KBM-7 (cell line): ENCODE data around the gene AGPAT3.

Experiments used
- DNase-seq: peaks from one replicate; pipeline ENCODE4 v3.0.0-alpha.2; 2015
- in situ Hi-C: fragments of 300-500 bp; cut with MboI; formaldehyde crosslinking; loops from 2 replicates; pipeline ENCODE4 v1.14.3; 2020; ENCODE audit warnings: low sequenced_read_pairs, low pct_unique_long_range_greater_than_20kb, mixed read lengths

AGPAT3 gene

DNA sequence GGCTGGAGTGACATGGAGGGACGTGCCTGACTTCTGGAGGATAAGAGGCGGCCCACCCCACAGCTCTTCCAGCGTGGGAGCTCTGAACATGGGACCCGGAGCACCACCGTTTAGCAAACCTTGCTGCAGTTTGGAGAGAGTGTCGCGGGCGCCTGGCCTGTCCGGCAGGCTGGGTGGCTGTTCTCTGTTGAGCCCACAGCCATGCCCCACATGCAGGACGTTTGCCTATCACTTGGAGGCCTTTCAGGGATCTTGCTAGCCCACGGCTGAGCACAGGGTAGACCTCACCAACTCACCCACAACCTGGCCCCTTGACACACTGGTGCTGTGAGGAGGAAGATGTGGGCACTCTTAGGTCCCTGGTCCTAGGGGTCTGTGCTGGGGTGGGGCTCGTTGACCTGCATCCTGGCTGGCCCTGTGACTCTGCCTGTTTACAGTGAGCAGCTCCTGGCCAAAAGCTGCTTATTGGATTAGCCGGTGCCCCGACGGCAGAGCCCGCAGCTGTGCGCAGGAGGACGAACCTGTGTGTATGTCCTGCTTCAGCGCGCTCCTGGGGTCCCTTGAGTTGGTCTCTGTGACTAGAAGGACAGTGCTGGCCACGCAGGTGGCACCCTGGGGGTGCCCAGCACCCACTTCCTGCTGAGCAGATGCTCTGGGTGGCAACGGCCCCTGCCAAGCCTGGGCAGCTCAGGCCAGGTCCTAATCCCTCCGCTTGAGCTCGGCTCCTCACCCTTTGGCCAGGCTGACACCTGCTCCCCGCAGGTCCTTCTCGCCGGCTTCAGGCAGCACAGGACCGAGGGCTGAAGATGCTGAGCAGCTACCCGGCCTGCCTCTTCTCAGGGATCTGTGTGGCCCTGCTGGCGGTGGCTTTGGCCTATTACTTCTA, 74.7 kb downstream of the AGPAT3 start:
- no peak for DNase-seq
- in situ Hi-C loops: loop anchor here (25.0 kb wide), 1 partner anchor 127 kb away; no protein-coding TSS in a partner anchor

DNA sequence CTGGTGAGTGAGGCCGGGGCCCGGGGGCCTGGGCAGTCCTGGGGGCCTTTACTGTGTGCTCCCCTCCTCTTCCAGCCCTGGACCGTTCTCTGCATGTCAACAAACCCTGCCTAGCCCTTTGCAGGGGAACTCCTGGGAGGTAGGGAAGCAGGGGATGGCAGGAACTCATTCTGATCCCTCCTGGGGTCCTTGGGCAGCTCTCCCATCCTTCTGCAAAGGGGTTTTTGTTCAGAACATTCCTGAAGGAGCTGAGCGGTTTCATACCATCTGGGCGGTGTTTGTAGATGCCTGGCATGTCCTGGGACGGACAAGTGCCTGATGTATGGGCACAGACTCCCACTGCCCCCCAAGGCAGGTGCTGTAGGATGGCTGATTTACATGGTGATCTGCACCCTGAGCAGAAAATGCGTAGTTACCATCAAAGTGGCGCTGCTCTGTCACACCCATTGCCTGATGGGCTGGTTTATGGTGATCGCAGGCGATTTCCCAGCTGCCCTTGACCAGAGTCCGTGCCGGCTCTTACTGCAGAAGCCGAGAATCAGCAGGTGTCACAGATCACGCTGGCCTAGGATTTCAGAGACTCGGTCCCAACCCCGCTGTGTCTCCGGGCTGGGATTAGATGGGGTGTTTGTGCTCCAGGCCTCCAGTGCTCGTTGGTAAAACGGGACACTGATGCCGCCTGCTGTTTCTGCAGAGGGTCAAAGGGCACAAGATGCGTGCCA, 75.5 kb downstream of the AGPAT3 start:
- in situ Hi-C loops: loop anchor here (25.0 kb wide), 1 partner anchor 128 kb away; no protein-coding TSS in a partner anchor
- DNase-seq: no peak

DNA sequence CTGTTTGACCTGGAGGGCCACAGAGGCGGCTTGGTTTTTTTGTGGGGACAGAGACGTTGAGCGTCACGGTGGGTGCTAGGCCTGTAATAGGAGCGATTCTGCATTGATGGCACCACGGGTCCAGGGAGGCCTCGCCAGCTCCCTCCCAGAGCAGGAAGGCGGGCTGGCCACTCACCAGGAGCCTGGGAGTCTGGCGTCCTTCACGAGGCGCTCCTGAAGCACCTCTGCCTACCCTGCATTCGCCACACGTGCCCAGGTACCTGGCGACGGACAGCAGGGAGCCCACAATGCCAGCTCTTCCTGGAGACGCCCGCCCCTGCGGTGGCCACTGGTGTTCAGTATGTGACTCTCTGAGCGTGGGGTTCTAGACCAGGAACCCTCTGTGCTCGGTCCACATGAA, 77.2 kb downstream of the AGPAT3 start:
- in situ Hi-C loops: loop anchor here (25.0 kb wide), 1 partner anchor 130 kb away; no protein-coding TSS in a partner anchor
- no peak for DNase-seq

DNA sequence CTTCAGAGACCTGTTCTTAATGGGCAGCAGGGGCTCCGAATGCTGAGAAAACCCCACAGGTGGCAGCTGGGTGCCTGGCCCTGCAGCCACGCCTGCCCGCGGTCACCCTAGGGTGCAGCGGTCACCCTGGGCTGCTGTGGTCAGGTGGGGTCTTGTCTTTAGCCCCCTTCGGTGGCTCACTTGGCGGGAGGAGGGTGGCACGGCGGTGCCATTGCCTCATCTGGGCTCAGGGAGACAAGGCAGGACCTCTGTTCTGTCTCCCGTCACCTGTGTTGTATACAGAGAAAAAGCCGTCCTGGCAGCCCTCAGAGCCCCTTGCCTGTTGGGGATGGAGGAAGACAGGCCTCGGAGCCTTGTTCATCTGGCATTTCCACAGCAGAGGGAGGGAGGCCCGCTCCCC, 77.6 kb downstream of the AGPAT3 start:
- no peak for DNase-seq
- in situ Hi-C loops: loop anchor here (25.0 kb wide), 1 partner anchor 130 kb away; no protein-coding TSS in a partner anchor

DNA sequence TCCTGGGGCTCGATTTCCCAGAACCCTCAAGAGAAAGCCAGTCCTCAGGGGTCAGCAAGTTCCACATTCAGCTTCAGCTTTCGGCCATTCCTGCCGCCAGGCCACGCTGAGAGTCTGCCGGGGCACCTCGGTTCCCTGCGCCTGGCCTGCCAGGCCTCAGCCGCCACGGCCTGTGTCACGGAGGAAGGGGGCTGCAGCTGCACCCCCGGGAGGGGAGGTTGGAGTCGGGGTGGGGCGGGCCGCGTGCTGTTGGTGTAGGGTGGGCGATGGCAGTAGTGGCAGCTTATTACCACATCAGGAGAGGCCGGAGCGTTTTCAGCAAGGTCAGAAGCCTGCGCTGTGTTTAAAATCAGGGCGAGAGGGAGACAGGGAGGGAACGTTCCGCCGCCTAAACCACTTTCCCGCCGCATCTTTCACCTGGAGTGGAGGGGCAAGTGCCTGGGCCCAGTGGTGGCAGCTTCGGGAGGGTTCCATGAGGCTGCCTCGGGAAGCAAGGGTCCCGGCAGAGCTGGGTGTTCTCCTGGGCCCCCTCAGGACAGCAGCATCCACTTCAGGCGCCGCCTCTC, 78.6 kb downstream of the AGPAT3 start:
- DNase-seq: no peak
- in situ Hi-C loops: loop anchor here (25.0 kb wide), 1 partner anchor 131 kb away; no protein-coding TSS in a partner anchor

DNA sequence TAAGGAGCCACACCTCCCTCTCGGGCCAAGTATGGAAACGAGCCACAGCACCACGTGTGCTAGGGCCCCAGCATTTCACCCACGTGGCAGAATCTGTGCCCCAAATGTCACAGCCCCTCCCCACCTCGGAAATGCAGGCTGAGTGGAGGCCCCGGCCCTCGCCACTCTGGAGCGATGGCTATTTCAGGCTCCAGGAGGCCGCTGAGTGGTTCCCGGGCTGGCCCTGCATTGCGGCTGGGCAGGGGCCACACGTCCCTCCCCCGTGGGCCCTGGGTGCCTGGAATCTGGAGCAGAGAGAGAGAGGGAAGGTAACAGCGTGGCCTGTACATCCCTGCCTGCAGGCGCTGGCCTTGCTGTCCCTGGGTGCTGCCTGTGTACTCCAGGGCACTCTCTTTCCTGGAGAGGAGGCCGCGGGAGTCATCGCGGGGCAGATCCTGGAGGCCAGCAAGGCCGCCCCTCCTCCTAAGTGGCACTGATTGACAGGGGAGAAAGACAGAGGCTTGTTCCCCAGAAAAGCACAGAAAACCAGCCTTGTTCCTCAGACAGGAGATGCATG, 79.1 kb downstream of the AGPAT3 start:
- DNase-seq: no peak
- in situ Hi-C loops: loop anchor here (25.0 kb wide), 1 partner anchor 132 kb away; no protein-coding TSS in a partner anchor

DNA sequence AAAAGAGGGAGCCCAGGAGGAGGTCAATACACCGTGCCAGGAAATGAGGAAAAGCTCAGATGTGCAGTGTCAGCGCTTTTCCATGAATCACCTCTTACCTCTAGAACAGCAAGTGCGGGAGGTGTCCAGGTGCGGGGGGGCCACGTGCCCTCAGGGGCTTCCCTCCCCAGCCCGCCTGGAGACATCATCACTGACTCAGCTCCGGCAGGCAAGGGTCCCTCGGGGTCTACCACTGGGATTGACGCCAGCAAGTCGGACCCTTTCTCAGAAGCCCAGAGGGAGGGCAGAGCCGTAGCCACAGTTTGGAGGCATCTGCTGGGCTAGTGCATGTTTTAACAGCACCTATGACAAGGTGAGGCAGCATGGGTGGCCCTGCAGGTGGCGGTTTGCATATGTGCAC, 79.7 kb downstream of the AGPAT3 start:
- no peak for DNase-seq
- in situ Hi-C loops: loop anchor here (25.0 kb wide), 1 partner anchor 132 kb away; no protein-coding TSS in a partner anchor

DNA sequence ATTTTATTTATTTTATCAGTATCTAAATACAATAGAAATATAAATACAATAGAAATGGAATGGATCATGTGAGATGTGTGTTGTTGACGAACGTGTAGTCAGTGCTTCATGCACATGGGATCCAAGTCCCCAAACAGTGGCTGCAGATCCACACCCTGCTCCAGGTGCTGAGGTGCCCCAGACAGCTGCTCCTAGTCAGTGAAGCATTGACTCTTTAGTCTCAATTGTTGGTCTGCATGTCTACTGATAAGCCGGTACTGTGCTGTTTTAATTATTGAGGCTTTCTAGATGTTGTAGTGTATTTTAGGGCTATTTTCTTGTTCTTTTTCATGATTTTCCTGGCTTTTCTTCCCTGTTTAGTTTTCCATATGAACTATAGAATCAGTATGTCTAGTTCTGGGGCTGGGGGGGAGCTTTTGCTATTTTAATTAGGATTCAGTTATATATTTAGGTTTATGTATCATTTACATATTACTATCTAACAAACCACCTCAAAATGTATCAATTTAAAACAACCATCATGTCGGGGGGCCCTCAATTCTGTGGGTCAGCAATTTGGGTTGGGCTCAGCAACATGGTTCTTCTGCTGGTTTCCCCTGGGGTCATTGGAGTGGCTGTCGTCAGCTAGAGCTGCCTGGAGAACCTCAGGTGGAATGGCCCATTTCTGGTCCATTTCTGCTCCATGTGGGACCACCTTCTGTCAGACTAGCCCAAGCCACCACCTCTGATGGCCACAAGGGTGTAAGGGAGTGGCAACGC, 83.9 kb downstream of the AGPAT3 start:
- DNase-seq: no peak
- in situ Hi-C loops: loop anchor here (25.0 kb wide), 1 partner anchor 137 kb away; no protein-coding TSS in a partner anchor

DNA sequence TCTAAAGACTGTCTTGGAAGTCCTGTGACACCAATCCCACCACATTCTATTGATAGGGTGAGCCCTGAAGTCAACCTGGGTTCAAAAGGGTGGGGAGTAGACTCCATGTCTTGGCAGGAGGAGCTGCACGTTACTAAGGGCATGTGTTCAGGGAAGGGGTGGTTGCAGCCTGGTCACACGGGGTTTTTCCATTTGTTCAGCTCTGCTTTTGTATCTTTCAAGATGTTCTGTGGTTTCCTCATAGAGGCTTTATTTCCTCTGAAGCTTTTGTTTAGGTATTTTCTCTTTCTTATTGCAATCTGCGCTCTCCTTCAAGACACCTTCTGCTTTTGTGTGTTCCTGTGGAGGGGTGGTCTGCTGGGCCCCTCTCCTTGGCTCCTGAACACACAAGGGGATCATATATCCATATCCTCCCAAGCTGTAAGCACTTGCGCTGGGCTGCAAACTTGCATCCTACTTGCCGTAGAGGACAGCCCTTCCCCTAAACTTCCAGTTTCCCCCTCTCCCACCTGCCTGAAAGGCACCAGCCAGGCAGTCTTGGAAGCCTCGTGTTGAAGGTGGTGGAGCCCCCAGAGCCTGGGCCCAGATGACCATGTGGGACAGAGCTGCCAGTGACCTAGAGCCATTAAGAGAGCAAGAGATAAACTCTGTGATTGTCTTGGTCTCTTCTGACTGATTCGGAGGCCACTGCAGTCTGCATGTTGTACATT, 84.6 kb downstream of the AGPAT3 start:
- in situ Hi-C loops: loop anchor here (25.0 kb wide), 1 partner anchor 137 kb away; no protein-coding TSS in a partner anchor
- DNase-seq: no peak

DNA sequence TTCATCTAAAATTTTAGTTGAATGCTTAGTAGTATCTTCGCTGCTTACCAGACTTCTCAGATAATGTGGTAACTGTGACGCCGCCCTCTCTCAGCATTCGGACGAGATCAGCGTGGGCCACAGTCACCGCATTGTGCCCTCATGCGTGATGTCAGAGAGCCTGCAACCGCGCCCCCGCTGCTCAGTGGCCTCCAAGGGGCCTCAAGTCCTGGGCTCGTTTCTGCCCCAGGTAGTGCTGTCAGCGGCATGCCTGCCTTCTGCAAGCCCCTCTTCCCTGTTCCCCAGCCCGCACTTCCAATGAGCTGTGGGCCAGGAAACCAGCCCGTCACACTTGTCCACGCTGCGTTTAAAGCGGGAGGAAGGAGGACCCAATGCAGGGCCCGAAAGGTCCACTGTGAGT, 85.5 kb downstream of the AGPAT3 start:
- in situ Hi-C loops: no loop called here
- DNase-seq: no peak

DNA sequence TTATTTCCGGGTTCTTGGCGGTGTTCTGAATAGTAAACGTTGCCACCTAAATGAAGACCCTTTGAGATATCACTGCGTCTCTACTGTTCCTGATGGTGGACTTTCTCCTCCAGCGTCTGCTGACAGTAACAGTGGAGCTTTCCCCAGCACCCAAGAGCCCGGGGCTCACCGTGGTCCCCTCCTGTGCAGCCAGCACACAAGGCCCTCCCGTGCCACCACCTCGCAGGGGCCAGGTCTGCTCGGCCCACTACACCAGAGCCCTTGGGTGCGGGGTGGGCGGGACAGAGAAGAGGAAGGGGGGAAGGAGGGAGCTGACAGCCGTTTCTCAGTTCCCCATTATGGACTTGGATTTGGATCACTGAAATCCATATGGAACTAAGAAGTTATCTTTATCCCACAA, 85.9 kb downstream of the AGPAT3 start:
- in situ Hi-C loops: no loop called here
- no peak for DNase-seq

DNA sequence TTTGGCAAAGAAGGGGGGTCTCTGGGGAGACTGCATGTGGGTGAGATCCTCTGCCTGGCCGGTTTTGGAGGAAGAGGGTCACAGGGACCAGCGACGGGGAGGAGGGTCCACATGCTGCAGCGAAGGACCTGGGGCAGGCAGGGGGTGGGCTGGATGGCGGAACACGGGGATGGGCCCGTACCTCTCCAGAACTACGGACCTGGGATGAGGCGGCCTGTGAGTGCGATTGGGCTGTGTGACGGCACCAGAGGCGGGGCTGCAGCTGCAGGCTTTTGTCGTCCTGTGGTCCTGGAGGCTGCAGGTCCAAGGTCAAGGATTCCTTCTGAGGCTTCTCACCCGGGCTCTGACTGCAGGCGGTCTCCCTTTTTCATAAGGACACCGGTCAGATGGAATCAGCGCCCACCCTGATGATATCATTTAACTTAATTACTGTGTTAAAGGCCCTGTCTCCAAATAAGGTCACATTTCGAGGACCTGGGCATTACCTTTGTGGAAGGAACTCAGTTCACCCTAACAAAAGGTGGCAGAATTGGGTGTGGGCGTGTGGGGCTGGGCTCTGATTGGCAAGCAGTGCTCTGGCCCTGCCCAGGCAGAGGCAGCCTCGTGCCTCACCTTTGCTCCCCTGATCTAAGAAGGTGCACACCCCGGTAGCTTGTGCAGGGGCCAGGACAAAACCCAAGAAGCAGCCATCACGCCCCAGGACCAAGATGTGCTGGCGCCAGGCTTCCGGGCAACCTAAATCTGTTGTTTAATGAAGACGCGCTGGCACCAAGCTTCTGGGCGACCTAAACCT, 87.1 kb downstream of the AGPAT3 start:
- in situ Hi-C loops: no loop called here
- no peak for DNase-seq

DNA sequence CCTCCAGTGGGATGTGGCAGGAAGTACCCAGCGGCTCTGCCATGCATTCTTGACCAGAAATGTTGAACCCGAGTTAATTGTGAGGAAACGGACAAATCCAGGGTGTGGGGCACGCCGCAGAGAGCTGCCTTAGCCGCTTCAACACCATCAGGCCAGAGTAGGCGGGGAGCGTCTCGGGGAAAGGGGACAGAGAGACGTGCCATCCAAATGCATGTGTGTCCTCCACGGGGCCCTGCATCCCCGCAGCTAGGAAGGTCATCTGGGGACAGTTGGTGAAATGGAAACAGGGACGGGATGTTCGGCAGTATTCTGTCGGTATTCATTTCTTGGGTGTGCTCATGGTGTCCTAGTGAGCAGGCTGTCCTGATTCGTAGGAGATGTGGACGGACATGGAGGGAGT, 88.0 kb downstream of the AGPAT3 start:
- no peak for DNase-seq
- in situ Hi-C loops: no loop called here

DNA sequence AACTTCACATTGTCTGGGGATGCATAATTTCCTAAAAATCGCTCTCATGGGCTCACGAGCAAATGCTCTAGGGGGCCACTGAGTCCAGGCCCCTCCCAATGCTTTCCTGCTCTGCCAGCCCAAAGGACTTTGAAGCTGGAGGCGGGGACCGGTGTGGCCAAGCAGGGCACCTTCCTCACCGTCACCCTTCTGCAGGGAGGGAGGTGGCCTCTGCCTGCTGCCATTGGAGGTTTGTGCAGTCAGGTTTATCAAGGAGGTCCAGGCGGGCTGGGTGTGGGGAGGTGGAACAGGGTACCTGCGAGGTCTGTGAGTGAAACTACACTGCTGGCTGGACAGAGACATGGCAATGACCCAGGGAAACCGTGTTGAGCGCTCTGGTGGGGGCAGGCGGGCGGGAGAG, 89.0 kb downstream of the AGPAT3 start:
- no peak for DNase-seq
- in situ Hi-C loops: no loop called here

DNA sequence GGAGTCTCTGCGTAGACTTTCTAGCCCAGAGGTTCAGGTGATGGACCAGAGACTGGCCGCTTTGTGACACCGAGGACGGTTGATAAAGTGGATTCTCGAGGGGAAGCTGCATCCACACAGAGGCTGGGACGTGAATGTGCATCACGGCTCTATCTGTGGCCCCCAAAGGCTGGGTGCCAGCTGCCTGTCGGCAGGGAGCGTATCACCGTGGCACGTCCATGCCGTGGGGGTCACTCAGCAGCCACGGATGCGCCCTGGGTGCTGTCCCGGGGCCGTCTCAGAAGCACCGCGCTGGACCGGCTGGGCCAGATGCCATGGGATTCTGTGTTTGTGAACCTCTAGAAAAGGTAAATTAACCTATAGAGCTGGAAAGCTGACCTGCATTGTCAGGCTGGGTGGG, 89.9 kb downstream of the AGPAT3 start:
- in situ Hi-C loops: no loop called here
- DNase-seq: no peak

DNA sequence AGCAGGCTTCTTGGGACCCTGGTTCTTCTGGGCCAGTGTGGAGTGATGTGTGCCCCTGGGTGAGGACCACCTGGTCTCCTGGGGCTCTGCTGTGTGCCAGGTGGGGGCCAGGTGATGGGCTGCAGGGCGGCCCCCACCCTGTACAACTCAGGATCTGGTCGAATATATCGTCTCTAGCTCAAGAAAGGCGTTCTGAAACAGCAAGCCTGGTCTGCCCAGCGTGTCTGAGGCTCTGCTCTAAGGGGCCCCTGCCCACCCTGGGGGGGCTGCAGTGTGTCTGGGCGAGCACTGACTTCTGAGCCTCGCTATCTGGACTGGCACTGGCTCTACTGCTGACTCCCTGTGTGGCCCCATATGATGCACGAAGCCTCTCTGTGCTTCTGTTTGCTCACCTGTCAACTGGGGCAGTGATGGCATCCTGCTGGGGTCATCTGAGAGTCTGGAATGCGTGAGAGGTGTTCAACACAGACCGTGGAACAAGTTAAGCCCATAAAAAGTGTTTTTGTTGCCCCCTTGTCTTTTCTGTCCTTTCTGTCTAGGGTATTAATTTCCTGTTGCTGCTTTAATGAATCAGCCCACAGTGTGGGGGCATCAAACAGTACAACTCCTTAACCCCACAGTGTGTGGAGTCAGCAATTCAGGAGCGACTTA, 91.1 kb downstream of the AGPAT3 start:
- in situ Hi-C loops: no loop called here
- DNase-seq: no peak

DNA sequence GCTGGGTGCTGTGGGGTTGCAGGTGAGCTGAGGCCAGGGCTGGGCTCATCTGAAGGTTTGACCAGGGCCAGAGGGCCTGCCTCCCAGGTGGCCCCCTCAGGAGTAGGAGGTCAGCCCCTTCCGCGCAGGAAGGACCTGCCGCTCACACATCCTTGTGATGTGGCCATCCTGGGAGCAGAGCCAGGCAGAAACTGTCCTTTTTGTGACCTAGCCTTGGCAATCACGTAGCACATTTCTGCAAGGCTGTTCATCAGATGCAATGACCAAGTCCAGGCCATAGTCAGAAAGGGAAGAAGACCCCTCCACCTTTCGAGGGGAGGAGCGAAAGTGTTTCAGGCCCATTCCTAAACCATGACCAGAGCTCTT, 91.6 kb downstream of the AGPAT3 start:
- DNase-seq: no peak
- in situ Hi-C loops: no loop called here
